Bronchial epithelial cell (primary cell): ENCODE data around the gene CD302. TPM values are rescaled to one million over a fixed set of nuclear protein-coding genes. Genes with fewer than 3 reads are reported as not detected.

Source experiments
- DNase-seq: peaks from one replicate; pipeline ENCODE4 v3.0.0-alpha.2; 2010; ENCODE audit warnings: low read depth
- FAIRE-seq: peaks from 2 replicates; lab custom pipeline; 2011; peaks lifted over from hg19 to GRCh38; lab: Jason Lieb, UNC
- H3K27me3 ChIP-seq: 2 replicates; pipeline ENCODE4 v1.5.1; 2011; ENCODE audit warnings: low read length; ENCODE audit not compliant: control insufficient read depth, insufficient read depth
- H3K36me3 ChIP-seq: 2 replicates; pipeline ENCODE4 v1.5.1; 2011; ENCODE audit warnings: low read length; ENCODE audit not compliant: control insufficient read depth, insufficient read depth
- H3K4me3 ChIP-seq: 2 replicates; pipeline ENCODE4 v1.5.1; 2011; ENCODE audit warnings: mild to moderate bottlenecking, low read depth, low read length, control low read depth
- CTCF ChIP-seq: IDR thresholded peaks from 2 replicates; pipeline ENCODE4 v1.5.1; 2011; ENCODE audit warnings: mild to moderate bottlenecking, moderate library complexity, low read length, control low read depth, inconsistent platforms; ENCODE audit not compliant: insufficient read depth, severe bottlenecking
- total RNA-seq: library from RNA; depleted of rRNA; stranded (reverse); fragments of >200 nt; gene quantifications from 2 replicates; pipeline ENCODE4 v1.2.1, GENCODE V29; 2014

The CD302 gene, protein sequence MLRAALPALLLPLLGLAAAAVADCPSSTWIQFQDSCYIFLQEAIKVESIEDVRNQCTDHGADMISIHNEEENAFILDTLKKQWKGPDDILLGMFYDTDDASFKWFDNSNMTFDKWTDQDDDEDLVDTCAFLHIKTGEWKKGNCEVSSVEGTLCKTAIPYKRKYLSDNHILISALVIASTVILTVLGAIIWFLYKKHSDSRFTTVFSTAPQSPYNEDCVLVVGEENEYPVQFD
- total RNA-seq, result 0.13 and 0.26 TPM in 2 replicates

DNA sequence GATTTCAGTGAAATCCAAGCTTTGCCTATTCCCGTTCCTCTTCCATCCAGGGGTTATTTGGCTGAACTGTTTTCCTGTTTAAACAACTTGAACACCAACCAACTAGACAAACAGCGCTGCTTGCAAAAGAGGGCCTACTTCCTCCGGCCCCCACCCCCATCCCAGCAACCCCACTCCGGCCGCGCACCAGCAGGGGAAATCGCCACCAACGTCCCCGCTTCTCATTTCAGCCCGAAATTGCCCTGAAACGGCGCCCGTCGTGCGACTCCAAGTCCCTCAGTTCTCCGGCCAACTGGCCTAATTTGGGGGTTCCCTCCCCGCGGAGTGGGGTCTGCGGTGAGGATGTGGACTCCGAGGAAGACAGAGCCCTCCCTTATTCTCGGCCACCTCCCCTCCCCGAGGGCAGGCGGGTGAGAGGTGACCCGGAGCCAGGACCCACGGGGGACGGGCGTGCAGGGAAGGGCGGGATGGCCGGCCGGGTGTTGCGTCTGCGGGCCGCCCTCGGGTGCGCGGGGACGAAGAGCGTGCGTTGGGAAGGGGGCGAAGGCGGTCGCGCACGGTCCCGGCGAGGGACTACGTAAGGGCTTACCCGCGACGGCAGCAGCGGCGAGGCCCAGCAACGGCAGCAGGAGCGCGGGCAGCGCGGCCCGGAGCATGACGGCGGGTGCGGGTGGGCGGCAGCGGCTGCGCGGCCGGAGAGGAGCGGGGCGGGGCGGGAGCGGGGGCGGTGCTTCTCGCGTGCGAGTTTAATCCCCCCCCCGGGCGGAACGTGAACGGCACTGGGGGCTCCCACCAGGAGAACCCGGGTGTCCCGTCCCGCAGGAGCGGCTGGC lies at the start of gene CD302:
Gene CD302, minus strand, starts transcription at position 666 of the 833 bp plus-strand sequence. Its CDS starts 10 bp downstream, at position 656.
- no peak for TF ChIP-seq CTCF
- Histone ChIP-seq H3K4me3 (peak within 1 kb of the TSS; percentile 74), H3K27me3 (peaks cover 1% of the 10 kb centered on the region), H3K36me3 (no peaks in the 10 kb centered on the region)
- FAIRE-seq (no peak), DNase-seq (no peak)

- Histone ChIP-seq H3K36me3 (no peaks in the 10 kb centered on the region), H3K27me3 (no peaks in the 10 kb centered on the region), H3K4me3 (no peak overlapping the region)
- DNase-seq (no peak), FAIRE-seq (no peak)
- TF ChIP-seq CTCF, result no peak
Observed at GRCh38 chr2:159846564-159846963, 48.6 kb upstream of the CD302 start.

- Histone ChIP-seq H3K4me3 (no peak overlapping the region), H3K36me3 (no peaks in the 10 kb centered on the region), H3K27me3 (no peaks in the 10 kb centered on the region)
- no peak for TF ChIP-seq CTCF
- FAIRE-seq (no peak), DNase-seq (no peak)
Observed at GRCh38 chr2:159840616-159841015, 42.6 kb upstream of the CD302 start.

DNA sequence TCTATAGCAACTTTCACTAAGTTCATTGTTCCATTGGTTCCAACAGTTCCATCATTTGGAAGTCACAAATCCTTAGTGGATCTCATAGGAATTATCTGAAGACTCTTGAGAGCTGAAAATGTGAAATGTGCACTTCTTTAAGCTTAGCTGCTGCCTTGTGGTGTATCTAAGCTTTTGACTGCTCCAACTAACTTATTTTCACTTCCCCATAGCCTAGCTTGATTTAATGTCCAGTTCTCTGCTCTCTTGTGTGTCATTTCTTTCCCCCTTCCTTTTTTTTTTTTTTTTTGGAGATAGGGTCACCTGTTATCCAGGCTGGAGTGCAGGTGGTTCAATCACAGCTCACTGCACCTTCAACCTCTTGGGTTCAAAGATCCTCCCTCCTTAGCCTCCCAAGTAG lies 34.9 kb upstream of the CD302 start:
- no peak for TF ChIP-seq CTCF
- no peak for DNase-seq
- Histone ChIP-seq H3K4me3 (no peak overlapping the region), H3K27me3 (no peaks in the 10 kb centered on the region), H3K36me3 (no peaks in the 10 kb centered on the region)
- no peak for FAIRE-seq

DNA sequence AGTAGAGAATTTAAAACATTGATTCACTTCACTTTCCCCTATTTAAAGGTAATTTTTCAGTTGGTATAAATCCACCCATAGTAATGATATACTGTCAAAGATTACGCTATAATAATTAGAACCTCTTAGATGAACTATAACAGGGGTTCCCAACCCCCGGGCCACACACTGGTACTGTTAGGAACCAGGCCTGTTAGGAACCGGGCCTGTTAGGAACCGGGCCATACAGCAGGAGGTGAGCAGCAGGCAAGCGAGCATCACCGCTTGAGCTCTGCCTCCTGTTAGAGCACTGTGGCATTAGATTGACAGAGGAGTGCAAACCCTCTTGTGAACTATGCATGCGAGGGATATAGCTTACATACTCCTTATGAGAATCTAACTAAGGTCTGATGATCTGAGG lies 34.0 kb upstream of the CD302 start:
- no peak for TF ChIP-seq CTCF
- H3K27me3 ChIP-seq, result no peaks in the 10 kb centered on the region
- FAIRE-seq, result no peak
- DNase-seq, result no peak
- no peak overlapping the region for H3K4me3 ChIP-seq
- H3K36me3 ChIP-seq, result no peaks in the 10 kb centered on the region
